ENCODE measurements around the gene PRR36.

GRCh38 chr19:7883105-7883504, 8.9 kb upstream of the PRR36 start:
- no peak for TF ChIP-seq CTCF (conservative IDR thresholded peaks at IDR 0.05; ENCODE audit: low read depth, low read length)
- no peak for TF ChIP-seq EZH2 (IDR thresholded peaks at IDR 0.05; ENCODE audit: borderline replicate concordance, low read depth, low read length, poor library complexity, severe bottlenecking)

Measured in A673 (cell line).